A549 (cell line): ENCODE data around the gene MAMDC4.

Source experiments
- BHLHE40 ChIP-seq: IDR thresholded peaks from 2 replicates; pipeline ENCODE4 v1.6.1; 2012; ENCODE audit warnings: low read depth, low read length, inconsistent platforms
- CHD2 ChIP-seq: fragments of 150-350 bp; IDR thresholded peaks from 2 replicates; pipeline ENCODE4 v1.6.1; 2014; ENCODE audit warnings: low read length; ENCODE audit not compliant: partially characterized antibody
- CTCF ChIP-seq: fragments of >200 bp; sonication (Bioruptor Twin); formaldehyde crosslinking; IDR thresholded peaks from 3 replicates; pipeline ENCODE4 v1.5.1; 2016
- JUN ChIP-seq, 2 experiments: fragments of >200 bp; sonication (Bioruptor Twin); formaldehyde crosslinking; IDR thresholded peaks; 2 replicates in 1 of 2; 3 replicates in 1 of 2; pipeline ENCODE4 v1.6.1; 2016 to 2017
- KDM1A ChIP-seq: fragments of 200-600 bp; sonication (generic); IDR thresholded peaks from 2 replicates; pipeline ENCODE4 v1.6.1; 2016; ENCODE audit warnings: low read depth, mild to moderate bottlenecking
- MAX ChIP-seq: IDR thresholded peaks from 2 replicates; pipeline ENCODE4 v1.6.1; 2012
- MAZ ChIP-seq: fragments of 150-350 bp; IDR thresholded peaks from 2 replicates; pipeline ENCODE4 v1.6.1; 2014; ENCODE audit warnings: antibody characterized with exemption, low read depth, low read length, borderline replicate concordance
- POLR2A ChIP-seq: IDR thresholded peaks from 2 replicates; pipeline ENCODE4 v1.6.1; 2012; ENCODE audit warnings: mild to moderate bottlenecking, low read length
- RAD21 ChIP-seq, 2 experiments: fragments of >200 bp in 1 of 2; sonication (Bioruptor Twin) in 1 of 2; formaldehyde crosslinking in 1 of 2; IDR thresholded peaks in 1 of 2; conservative IDR thresholded peaks in 1 of 2; 2 replicates in 1 of 2; 3 replicates in 1 of 2; pipeline ENCODE4 v1.6.1; 2012 to 2018; ENCODE audit warnings: inconsistent platforms in 1 of 2
- RARB ChIP-seq: fragments of 250-450 bp; sonication (Bioruptor Pico); IDR thresholded peaks from 2 replicates; pipeline ENCODE4 v1.8.0; 2021; ENCODE audit warnings: mild to moderate bottlenecking, moderate library complexity
- SMC3 ChIP-seq: fragments of >200 bp; sonication (Bioruptor Twin); formaldehyde crosslinking; IDR thresholded peaks from 3 replicates; pipeline ENCODE4 v1.6.1; 2018; ENCODE audit warnings: inconsistent platforms
- SREBF2 ChIP-seq: fragments of 450-650 bp; IDR thresholded peaks from 2 replicates; pipeline ENCODE4 v1.6.1; 2014; ENCODE audit warnings: mild to moderate bottlenecking, moderate library complexity
- TF ChIP-seq, protein P1 (sequence below): IDR thresholded peaks from 2 replicates; pipeline ENCODE4 v1.6.1; 2012; ENCODE audit warnings: low read depth, borderline replicate concordance

DNA sequence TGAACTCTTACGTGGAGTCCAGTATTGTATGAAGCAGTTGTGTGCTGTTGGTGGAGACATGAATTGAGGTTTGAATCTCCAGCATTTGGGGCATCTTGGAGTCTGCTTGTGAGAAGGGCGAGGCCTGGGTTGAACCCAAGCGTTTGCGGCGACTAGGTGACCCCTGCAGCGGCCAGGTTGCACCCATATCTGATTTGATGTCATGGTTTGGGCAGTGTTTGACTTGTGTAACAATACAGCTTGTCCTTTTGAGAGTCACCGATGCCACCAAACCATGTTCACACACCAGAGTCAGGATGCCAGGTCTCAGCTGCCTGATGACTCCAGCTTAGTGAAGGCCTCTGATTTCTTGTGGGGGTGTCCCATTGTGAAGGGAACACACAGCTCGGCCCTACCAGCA, 36.3 kb downstream of the MAMDC4 start:
- TF ChIP-seq, protein P1, sequence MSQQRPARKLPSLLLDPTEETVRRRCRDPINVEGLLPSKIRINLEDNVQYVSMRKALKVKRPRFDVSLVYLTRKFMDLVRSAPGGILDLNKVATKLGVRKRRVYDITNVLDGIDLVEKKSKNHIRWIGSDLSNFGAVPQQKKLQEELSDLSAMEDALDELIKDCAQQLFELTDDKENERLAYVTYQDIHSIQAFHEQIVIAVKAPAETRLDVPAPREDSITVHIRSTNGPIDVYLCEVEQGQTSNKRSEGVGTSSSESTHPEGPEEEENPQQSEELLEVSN: no peak
- no peak for TF ChIP-seq CTCF
- TF ChIP-seq KDM1A: no peak
- TF ChIP-seq POLR2A: no peak
- no peak for TF ChIP-seq SMC3
- TF ChIP-seq MAZ: no peak
- TF ChIP-seq SREBF2: no peak
- TF ChIP-seq BHLHE40: no peak
- TF ChIP-seq CHD2: no peak
- no peak for TF ChIP-seq MAX
- no peak for TF ChIP-seq RARB
- TF ChIP-seq RAD21 (conservative IDR thresholded peaks at IDR 0.05 in 1 of 2, IDR thresholded peaks at IDR 0.05 in 1 of 2): no peak
- no peak for TF ChIP-seq JUN (IDR thresholded peaks at IDR 0.05)
